ENCODE results near the gene KCNAB2.

DNA sequence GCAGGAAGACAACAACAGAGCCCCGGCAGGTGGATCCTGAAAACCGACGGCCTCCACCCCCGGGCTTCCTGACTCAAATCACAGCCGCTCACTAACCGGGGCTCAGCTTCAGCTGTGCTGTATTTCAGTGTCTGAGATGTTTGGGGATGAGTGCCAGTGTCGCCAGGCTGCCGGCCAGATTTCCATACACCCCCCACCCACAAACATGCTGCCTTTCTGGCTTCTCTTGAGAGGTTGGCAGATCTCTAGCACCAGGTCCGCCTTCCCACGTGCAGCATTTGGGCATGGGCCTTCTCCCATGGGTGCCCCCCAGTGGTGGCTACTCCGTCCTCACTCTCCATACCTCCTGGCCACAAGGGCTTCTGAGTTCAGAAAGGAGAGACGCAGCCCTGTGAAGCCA is 34.8 kb downstream of the KCNAB2 start:
- TF ChIP-seq JUND (IDR thresholded peaks at IDR 0.05) (no peak), FOXA1 (IDR thresholded peaks at IDR 0.05) (no peak), RXRA (IDR thresholded peaks at IDR 0.05) (no peak), YY1 (IDR thresholded peaks at IDR 0.05) (no peak), MAX (IDR thresholded peaks at IDR 0.05) (no peak)
- TF ChIP-seq, protein P1, sequence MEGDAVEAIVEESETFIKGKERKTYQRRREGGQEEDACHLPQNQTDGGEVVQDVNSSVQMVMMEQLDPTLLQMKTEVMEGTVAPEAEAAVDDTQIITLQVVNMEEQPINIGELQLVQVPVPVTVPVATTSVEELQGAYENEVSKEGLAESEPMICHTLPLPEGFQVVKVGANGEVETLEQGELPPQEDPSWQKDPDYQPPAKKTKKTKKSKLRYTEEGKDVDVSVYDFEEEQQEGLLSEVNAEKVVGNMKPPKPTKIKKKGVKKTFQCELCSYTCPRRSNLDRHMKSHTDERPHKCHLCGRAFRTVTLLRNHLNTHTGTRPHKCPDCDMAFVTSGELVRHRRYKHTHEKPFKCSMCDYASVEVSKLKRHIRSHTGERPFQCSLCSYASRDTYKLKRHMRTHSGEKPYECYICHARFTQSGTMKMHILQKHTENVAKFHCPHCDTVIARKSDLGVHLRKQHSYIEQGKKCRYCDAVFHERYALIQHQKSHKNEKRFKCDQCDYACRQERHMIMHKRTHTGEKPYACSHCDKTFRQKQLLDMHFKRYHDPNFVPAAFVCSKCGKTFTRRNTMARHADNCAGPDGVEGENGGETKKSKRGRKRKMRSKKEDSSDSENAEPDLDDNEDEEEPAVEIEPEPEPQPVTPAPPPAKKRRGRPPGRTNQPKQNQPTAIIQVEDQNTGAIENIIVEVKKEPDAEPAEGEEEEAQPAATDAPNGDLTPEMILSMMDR (IDR thresholded peaks at IDR 0.05; ENCODE audit: low read depth, low read length, missing input control): no peak
- TF ChIP-seq, protein P2, sequence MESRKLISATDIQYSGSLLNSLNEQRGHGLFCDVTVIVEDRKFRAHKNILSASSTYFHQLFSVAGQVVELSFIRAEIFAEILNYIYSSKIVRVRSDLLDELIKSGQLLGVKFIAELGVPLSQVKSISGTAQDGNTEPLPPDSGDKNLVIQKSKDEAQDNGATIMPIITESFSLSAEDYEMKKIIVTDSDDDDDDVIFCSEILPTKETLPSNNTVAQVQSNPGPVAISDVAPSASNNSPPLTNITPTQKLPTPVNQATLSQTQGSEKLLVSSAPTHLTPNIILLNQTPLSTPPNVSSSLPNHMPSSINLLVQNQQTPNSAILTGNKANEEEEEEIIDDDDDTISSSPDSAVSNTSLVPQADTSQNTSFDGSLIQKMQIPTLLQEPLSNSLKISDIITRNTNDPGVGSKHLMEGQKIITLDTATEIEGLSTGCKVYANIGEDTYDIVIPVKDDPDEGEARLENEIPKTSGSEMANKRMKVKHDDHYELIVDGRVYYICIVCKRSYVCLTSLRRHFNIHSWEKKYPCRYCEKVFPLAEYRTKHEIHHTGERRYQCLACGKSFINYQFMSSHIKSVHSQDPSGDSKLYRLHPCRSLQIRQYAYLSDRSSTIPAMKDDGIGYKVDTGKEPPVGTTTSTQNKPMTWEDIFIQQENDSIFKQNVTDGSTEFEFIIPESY (IDR thresholded peaks at IDR 0.05): no peak
- TF ChIP-seq, protein P3, sequence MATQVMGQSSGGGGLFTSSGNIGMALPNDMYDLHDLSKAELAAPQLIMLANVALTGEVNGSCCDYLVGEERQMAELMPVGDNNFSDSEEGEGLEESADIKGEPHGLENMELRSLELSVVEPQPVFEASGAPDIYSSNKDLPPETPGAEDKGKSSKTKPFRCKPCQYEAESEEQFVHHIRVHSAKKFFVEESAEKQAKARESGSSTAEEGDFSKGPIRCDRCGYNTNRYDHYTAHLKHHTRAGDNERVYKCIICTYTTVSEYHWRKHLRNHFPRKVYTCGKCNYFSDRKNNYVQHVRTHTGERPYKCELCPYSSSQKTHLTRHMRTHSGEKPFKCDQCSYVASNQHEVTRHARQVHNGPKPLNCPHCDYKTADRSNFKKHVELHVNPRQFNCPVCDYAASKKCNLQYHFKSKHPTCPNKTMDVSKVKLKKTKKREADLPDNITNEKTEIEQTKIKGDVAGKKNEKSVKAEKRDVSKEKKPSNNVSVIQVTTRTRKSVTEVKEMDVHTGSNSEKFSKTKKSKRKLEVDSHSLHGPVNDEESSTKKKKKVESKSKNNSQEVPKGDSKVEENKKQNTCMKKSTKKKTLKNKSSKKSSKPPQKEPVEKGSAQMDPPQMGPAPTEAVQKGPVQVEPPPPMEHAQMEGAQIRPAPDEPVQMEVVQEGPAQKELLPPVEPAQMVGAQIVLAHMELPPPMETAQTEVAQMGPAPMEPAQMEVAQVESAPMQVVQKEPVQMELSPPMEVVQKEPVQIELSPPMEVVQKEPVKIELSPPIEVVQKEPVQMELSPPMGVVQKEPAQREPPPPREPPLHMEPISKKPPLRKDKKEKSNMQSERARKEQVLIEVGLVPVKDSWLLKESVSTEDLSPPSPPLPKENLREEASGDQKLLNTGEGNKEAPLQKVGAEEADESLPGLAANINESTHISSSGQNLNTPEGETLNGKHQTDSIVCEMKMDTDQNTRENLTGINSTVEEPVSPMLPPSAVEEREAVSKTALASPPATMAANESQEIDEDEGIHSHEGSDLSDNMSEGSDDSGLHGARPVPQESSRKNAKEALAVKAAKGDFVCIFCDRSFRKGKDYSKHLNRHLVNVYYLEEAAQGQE (IDR thresholded peaks at IDR 0.05): no peak
- TF ChIP-seq, protein P4, sequence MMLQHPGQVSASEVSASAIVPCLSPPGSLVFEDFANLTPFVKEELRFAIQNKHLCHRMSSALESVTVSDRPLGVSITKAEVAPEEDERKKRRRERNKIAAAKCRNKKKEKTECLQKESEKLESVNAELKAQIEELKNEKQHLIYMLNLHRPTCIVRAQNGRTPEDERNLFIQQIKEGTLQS (IDR thresholded peaks at IDR 0.05): no peak

All from liver (tissue), 3 donors.